B cell (primary cell): ENCODE measurements around the gene SCAMP4. TPM values are rescaled to one million over a fixed set of nuclear protein-coding genes. Genes with fewer than 3 reads are reported as not detected.

Experiments used
- ATAC-seq: fragments of 200-7000 bp; cut with Tn5 transposase; one replicate; pipeline ENCODE4 v1.10.0; 2021; ENCODE audit warnings: low read depth, mild to moderate bottlenecking, moderate number of reproducible peaks, moderate library complexity
- CTCF ChIA-PET: fragments of 350-600 bp; sonication (Branson Sonifier 250); formaldehyde crosslinking; loops from one replicate; lab custom pipeline; 2021; ENCODE audit warnings: antibody characterized with exemption, inconsistent platforms; lab: Charles Lee
- POLR2A ChIA-PET: fragments of 350-600 bp; sonication (Branson Sonifier 250); formaldehyde crosslinking; loops from one replicate; lab custom pipeline; 2021; ENCODE audit warnings: antibody characterized with exemption; lab: Charles Lee
- DNase-seq: peaks from one replicate; pipeline ENCODE4 v3.0.0; 2013
- H2AFZ ChIP-seq: 2 replicates; pipeline ENCODE4 v1.6.1; 2012; ENCODE audit warnings: mild to moderate bottlenecking, low read depth, low read length; ENCODE audit not compliant: insufficient read depth, poor library complexity, severe bottlenecking
- H3K27ac ChIP-seq, 2 donors: 1 replicate in 1 of 2; 2 replicates in 1 of 2; pipeline ENCODE4 v1.5.1; 2012 to 2013; ENCODE audit warnings: low read length in 2 of 2, mild to moderate bottlenecking in 2 of 2, moderate library complexity in 1 of 2
- H3K27me3 ChIP-seq, 4 experiments: fragments of 200-600 bp in 1 of 4; sonication (generic) in 1 of 4; replicated peaks in 1 of 4; 1 replicate in 2 of 4; 2 replicates in 2 of 4; pipeline versions ENCODE4 v1.6.1 to v1.7.0; 2013 to 2016; ENCODE audit warnings: low read length in 3 of 4, mild to moderate bottlenecking in 2 of 4, mixed read lengths in 1 of 4, moderate library complexity in 1 of 4; ENCODE audit not compliant: insufficient read depth in 4 of 4, control insufficient read depth in 3 of 4; ENCODE audit errors: control extremely low read depth in 1 of 4
- H3K36me3 ChIP-seq, 2 experiments: replicated peaks in 1 of 2; 1 replicate in 1 of 2; 2 replicates in 1 of 2; pipeline versions ENCODE4 v1.6.1 to v1.7.1; 2013; ENCODE audit warnings: low read length in 1 of 2; ENCODE audit not compliant: insufficient read depth in 2 of 2, control insufficient read depth in 1 of 2; ENCODE audit errors: control extremely low read depth in 1 of 2, extremely low read depth in 1 of 2
- H3K4me1 ChIP-seq, 2 donors: fragments of 200-600 bp in 1 of 2; sonication (generic) in 1 of 2; 1 replicate in 1 of 2; 2 replicates in 1 of 2; pipeline versions ENCODE4 v1.5.1 to v1.6.1; 2013 to 2017; ENCODE audit warnings: low read length in 2 of 2; ENCODE audit not compliant: control insufficient read depth in 2 of 2, insufficient read depth in 2 of 2
- H3K4me2 ChIP-seq: replicated peaks from 2 replicates; pipeline ENCODE3; 2012; ENCODE audit warnings: mild to moderate bottlenecking, low read depth, low read length; ENCODE audit not compliant: poor library complexity, severe bottlenecking
- H3K4me3 ChIP-seq, 5 experiments: fragments of 200-600 bp in 1 of 5; sonication (generic) in 1 of 5; 1 replicate in 3 of 5; 2 replicates in 2 of 5; pipeline versions ENCODE4 v1.5.1 to v1.7.0; 2011 to 2016; ENCODE audit warnings: low read length in 4 of 5, mild to moderate bottlenecking in 4 of 5, low read depth in 2 of 5, control low read depth in 1 of 5, moderate library complexity in 1 of 5; ENCODE audit not compliant: insufficient read depth in 1 of 5; ENCODE audit errors: control extremely low read depth in 1 of 5, extremely low read depth in 1 of 5
- H3K79me2 ChIP-seq: fragments of 200-600 bp; sonication (generic); one replicate; pipeline ENCODE4 v1.6.0; 2016; ENCODE audit warnings: low read length; ENCODE audit not compliant: control insufficient read depth, insufficient read depth
- H3K9ac ChIP-seq: fragments of 200-600 bp; sonication (generic); 2 replicates; pipeline ENCODE4 v1.6.1; 2017; ENCODE audit warnings: mild to moderate bottlenecking, low read length, moderate library complexity
- H3K9me3 ChIP-seq, 3 donors: one replicate each; pipeline versions ENCODE4 v1.6.1 to v1.7.1; 2013; ENCODE audit warnings: low read length in 2 of 3; ENCODE audit not compliant: control insufficient read depth in 2 of 3, insufficient read depth in 1 of 3; ENCODE audit errors: control extremely low read depth in 1 of 3
- H4K20me1 ChIP-seq: 2 replicates; pipeline ENCODE4 v1.6.0; 2012; ENCODE audit warnings: mild to moderate bottlenecking, low read length; ENCODE audit not compliant: insufficient read depth, control insufficient read depth, poor library complexity, severe bottlenecking
- H3K27ac Mint-ChIP-seq: one replicate; pipeline ENCODE4 v1.8.0; 2021; ENCODE audit warnings: mixed read lengths
- H3K27me3 Mint-ChIP-seq: one replicate; pipeline ENCODE4 v1.8.0; 2021; ENCODE audit warnings: mixed read lengths
- H3K4me1 Mint-ChIP-seq: one replicate; pipeline ENCODE4 v1.8.0; 2021; ENCODE audit warnings: mixed read lengths
- H3K4me3 Mint-ChIP-seq: one replicate; pipeline ENCODE4 v1.8.0; 2021; ENCODE audit warnings: mixed read lengths
- H3K9me3 Mint-ChIP-seq: one replicate; pipeline ENCODE4 v1.8.0; 2022; ENCODE audit warnings: mixed read lengths; ENCODE audit not compliant: insufficient read depth
- EZH2 ChIP-seq: IDR thresholded peaks from 2 replicates; pipeline ENCODE4 v1.6.1; 2012; ENCODE audit warnings: borderline replicate concordance, low read depth, mild to moderate bottlenecking, moderate library complexity, low read length; ENCODE audit not compliant: insufficient read depth, poor library complexity, severe bottlenecking
- WGBS: methylation state at CpG from one replicate; pipeline ENCODE4 v1.1.5; 2013; ENCODE audit warnings: missing lambda C conversion rate; ENCODE audit not compliant: insufficient coverage; 5-methylcytosine and 5-hydroxymethylcytosine counted together
- intact Hi-C: fragments of 100-400 bp; cut with micrococcal nuclease; formaldehyde crosslinking; loops from one replicate; pipeline ENCODE4 v1.10.0; 2022
- polyA plus RNA-seq: library from polyadenylated mRNA; depleted of rRNA; stranded (reverse); fragments of >200 nt; gene quantifications from 2 replicates; pipeline ENCODE4 v1.2.3, GENCODE V29; 2012
- total RNA-seq, 2 donors: library from RNA; stranded (reverse); fragments of 120-200 nt in 1 of 2; gene quantifications; 1 replicate in 1 of 2; 2 replicates in 1 of 2; pipeline versions ENCODE4 v1.2.3 to v1.2.4, GENCODE V29; 2013 to 2022
- TF ChIP-seq, protein P1 (sequence below): fragments of 200-600 bp; IDR thresholded peaks from one replicate; pipeline ENCODE4 v1.8.0; 2022; ENCODE audit warnings: antibody characterized with exemption, mild to moderate bottlenecking

The SCAMP4 gene
- total and polyA plus RNA-seq, 2 donors (not counting 1 experiment from before 2014, with no cell fraction given), result 47.9 to 60.0 TPM

DNA sequence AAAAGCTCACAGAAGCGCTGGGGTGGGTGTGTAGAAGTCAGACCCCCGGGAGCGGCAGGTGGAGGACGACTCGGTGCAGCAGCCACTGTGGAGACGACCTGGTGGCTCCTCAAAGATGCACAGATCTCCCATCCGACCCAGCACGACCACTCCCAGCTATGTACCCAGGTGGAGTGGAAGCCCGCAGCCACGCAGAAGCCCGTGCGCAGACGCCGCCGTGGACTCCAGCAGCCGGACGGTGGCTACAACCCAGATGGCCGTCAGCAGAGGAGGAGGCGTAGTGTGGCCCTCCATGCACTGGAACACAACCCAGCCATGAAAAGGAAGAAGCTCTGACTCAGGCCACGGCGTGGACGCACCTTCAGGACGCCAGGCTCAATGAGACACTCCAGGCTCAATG, 57.5 kb downstream of the SCAMP4 start:
- Histone ChIP-seq H3K79me2 (peaks cover 89% of the 10 kb centered on the region), H3K27me3 (no peaks in the 10 kb centered on the region), H3K4me1 (peaks cover 3 to 18% of the 10 kb centered on the region in 2 donors), H3K36me3 (peaks cover 0 to 19% of the 10 kb centered on the region in 2 experiments), H3K9ac (no peak overlapping the region), H2AFZ (no peak overlapping the region), H3K4me2 (no peak overlapping the region), H3K9me3 (peaks cover 0 to 2% (median 0%) of the 10 kb centered on the region in 3 donors), H4K20me1 (peaks cover 85% of the 10 kb centered on the region), H3K4me3 (no peak overlapping the region), H3K27ac (no peak overlapping the region)
- TF ChIP-seq EZH2, result no peak
- TF ChIP-seq, protein P1, sequence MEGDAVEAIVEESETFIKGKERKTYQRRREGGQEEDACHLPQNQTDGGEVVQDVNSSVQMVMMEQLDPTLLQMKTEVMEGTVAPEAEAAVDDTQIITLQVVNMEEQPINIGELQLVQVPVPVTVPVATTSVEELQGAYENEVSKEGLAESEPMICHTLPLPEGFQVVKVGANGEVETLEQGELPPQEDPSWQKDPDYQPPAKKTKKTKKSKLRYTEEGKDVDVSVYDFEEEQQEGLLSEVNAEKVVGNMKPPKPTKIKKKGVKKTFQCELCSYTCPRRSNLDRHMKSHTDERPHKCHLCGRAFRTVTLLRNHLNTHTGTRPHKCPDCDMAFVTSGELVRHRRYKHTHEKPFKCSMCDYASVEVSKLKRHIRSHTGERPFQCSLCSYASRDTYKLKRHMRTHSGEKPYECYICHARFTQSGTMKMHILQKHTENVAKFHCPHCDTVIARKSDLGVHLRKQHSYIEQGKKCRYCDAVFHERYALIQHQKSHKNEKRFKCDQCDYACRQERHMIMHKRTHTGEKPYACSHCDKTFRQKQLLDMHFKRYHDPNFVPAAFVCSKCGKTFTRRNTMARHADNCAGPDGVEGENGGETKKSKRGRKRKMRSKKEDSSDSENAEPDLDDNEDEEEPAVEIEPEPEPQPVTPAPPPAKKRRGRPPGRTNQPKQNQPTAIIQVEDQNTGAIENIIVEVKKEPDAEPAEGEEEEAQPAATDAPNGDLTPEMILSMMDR, result no peak
- ChIA-PET POLR2A (interaction anchor here (0.5 kb wide), 1 partner anchor 44 kb away, joined by 5 read pairs; no protein-coding TSS in a partner anchor), CTCF (no interaction called here)
- Mint-ChIP-seq H3K4me1 (peaks cover 30% of the 10 kb centered on the region), H3K27ac (peak overlapping the region; percentile 10), H3K27me3 (no peaks in the 10 kb centered on the region), H3K9me3 (no peaks in the 10 kb centered on the region), H3K4me3 (no peak overlapping the region)
- ATAC-seq, result no peak
- WGBS, result 98% methylated on average over 22 of the region's 23 CpGs
- intact Hi-C loops, result no loop called here
- DNase-seq, result no peak

DNA sequence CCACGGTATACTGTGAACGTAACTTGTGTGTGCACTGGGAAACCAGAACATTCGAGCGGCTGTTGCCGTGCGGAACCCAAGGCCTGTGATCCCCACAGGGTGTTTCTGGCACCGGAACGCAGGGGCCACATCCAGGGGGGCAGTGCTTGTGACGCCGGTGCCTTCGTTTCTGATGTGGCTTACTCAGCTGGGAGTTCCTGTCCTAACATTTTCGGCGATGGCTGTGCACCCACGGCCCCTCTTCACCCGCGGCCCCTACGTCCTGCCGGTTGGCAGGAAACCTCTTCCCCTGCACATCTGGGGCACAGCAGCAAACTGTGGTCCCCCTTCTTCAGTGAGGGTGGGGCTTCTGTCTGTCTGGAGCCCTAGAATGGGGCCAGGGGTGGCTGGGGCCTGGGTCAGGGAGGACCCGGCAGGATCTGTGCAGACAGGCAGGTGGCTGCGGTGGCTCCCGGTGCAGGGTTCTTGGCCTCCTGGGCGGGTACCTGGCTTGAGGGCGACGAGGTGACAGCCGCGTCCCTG, 61.9 kb downstream of the SCAMP4 start:
- no peak for TF ChIP-seq EZH2
- TF ChIP-seq, protein P1, result no peak
- peaks cover 2 to 39% of the 10 kb centered on the region in 2 experiments for H3K36me3 ChIP-seq
- intact Hi-C loops, result no loop called here
- DNase-seq, result no peak
- H3K4me2 ChIP-seq, result peak overlapping the region; percentile 26
- H3K4me1 ChIP-seq, result peaks cover 0 to 7% of the 10 kb centered on the region in 2 donors
- H3K27me3 Mint-ChIP-seq, result no peaks in the 10 kb centered on the region
- no peak overlapping the region for H2AFZ ChIP-seq
- H3K9me3 Mint-ChIP-seq, result no peaks in the 10 kb centered on the region
- no peak overlapping the region for H3K4me3 ChIP-seq
- no peak for ATAC-seq
- 51% methylated on average over 24 of the region's 26 CpGs for whole genome bisulfite sequencing
- H3K4me1 Mint-ChIP-seq, result peaks cover 14% of the 10 kb centered on the region
- no peaks in the 10 kb centered on the region for H3K27me3 ChIP-seq
- H3K9ac ChIP-seq, result no peak overlapping the region
- no peaks in the 10 kb centered on the region for H3K9me3 ChIP-seq
- H3K27ac ChIP-seq, result no peak overlapping the region
- ChIA-PET CTCF (no interaction called here), POLR2A (no interaction called here)
- no peak overlapping the region for H3K4me3 Mint-ChIP-seq
- H3K79me2 ChIP-seq, result peaks cover 85% of the 10 kb centered on the region
- H3K27ac Mint-ChIP-seq, result peak overlapping the region; percentile 26
- H4K20me1 ChIP-seq, result peaks cover 85% of the 10 kb centered on the region
